Heart right ventricle (tissue), 16 donors: ENCODE results near the gene ADO. TPM values are rescaled to one million over a fixed set of nuclear protein-coding genes. Genes with fewer than 3 reads are reported as not detected.

ENCODE experiments used
- ATAC-seq, 8 donors: fragments of 200-7000 bp; cut with Tn5 transposase; one replicate each; pipeline ENCODE4 v1.9.1; 2020; ENCODE audit warnings: mild to moderate bottlenecking in 8 of 8, moderate library complexity in 8 of 8, moderate number of reproducible peaks in 1 of 8
- DNase-seq, 2 donors: peaks; one replicate each; pipeline ENCODE4 v3.0.0-alpha.2; 2020
- H3K27ac ChIP-seq, 10 donors: fragments of 200-600 bp; sonication (generic) in 2 of 10; one replicate each; pipeline versions ENCODE4 v1.5.0 to v1.8.0; 2020 to 2022; ENCODE audit warnings: mild to moderate bottlenecking in 3 of 10
- H3K27me3 ChIP-seq, 7 donors: fragments of 200-600 bp; one replicate each; pipeline ENCODE4 v1.8.0; 2021 to 2022; ENCODE audit warnings: mild to moderate bottlenecking in 2 of 7
- H3K36me3 ChIP-seq, 9 donors: fragments of 200-600 bp; sonication (generic) in 1 of 9; one replicate each; pipeline versions ENCODE4 v1.5.0 to v1.8.0; 2020 to 2022; ENCODE audit warnings: mild to moderate bottlenecking in 2 of 9
- H3K4me1 ChIP-seq, 9 donors: fragments of 200-600 bp; sonication (generic) in 1 of 9; one replicate each; pipeline versions ENCODE4 v1.5.0 to v1.8.0; 2020 to 2022; ENCODE audit warnings: mild to moderate bottlenecking in 4 of 9
- H3K4me3 ChIP-seq, 10 donors: fragments of 200-600 bp; sonication (generic) in 2 of 10; one replicate each; pipeline versions ENCODE4 v1.5.0 to v1.8.0; 2020 to 2022; ENCODE audit warnings: mild to moderate bottlenecking in 7 of 10, moderate library complexity in 2 of 10
- H3K9me3 ChIP-seq, 11 donors: fragments of 200-600 bp in 10 of 11; sonication (generic) in 2 of 11; one replicate each; pipeline versions ENCODE4 v1.5.0 to v1.8.0; 2013 to 2022; ENCODE audit warnings: mild to moderate bottlenecking in 2 of 11, control low read depth in 1 of 11, moderate library complexity in 1 of 11
- WGBS, 2 donors: extraction: QIAGEN DNeasy Blood & Tissue Kit; methylation state at CpG; one replicate each; pipeline ENCODE4 v1.1.7; 2013; ENCODE audit warnings: inconsistent platforms in 1 of 2; 5-methylcytosine and 5-hydroxymethylcytosine counted together
- intact Hi-C, 10 donors: fragments of 100-400 bp; cut with DNase I; formaldehyde crosslinking; loops; one replicate each; pipeline versions ENCODE4 v1.11.1 to v1.14.2; 2022
- polyA plus RNA-seq, 2 donors: library from polyadenylated mRNA; stranded (reverse); fragments of 200-250 nt; gene quantifications; one replicate each; pipeline ENCODE4 v1.2.3, GENCODE V29; 2013
- total RNA-seq, 10 donors: library from RNA; stranded (reverse); fragmentation: NEBNext Ultra II Directional in 3 of 10; extraction: Animal tissue kit (Norgen Biotek cat#: 25700) in 3 of 10; gene quantifications; one replicate each; pipeline versions ENCODE4 v1.2.1 to v1.2.4, GENCODE V29; 2021 to 2023
- TF ChIP-seq, protein P1 (sequence below), 9 donors: fragments of 200-600 bp; sonication (generic) in 2 of 9; IDR thresholded peaks; one replicate each; pipeline versions ENCODE4 v1.5.0 to v1.8.0; 2021 to 2022; ENCODE audit warnings: antibody characterized with exemption in 9 of 9, mild to moderate bottlenecking in 5 of 9, moderate library complexity in 1 of 9
- donor health status: Arrhythmogenic right ventricular cardiomyopathy.
- donor health status: ischemic (EF 13 %, LVEDD 7.1; RV severe dilation, severe dysfunction).
- donor health status: healthy with polysubstance abuse.
- donor health status: DM: no; HTN: yes; CAD: no.
- donor health status: DM: no; HTN: no; CAD: no.
- donor health status: ischemic (EF 25% LVEDD 6.9; RV normal size, moderate dysfunction).
- donor health status: ischemic (EF 25% LVEDD 5.7; RV mildly dilated, moderate dysfunction).
- donor health status: healthy.
- donor health status: DM: yes; HTN: yes; CAD: no.
- donor health status: Ischemic cardiomyopathy.
- donor health status: ischemic (EF 35%, LVEDD 5.7; RV mildly dilated, moderate dysfunction).
- donor health status: nonischemic (EF 11% LVEDD 7.7; RV severe dilation, severe dysfunction).
- donor health status: DM: yes; HTN: yes; CAD: no.
- donor health status: PGD.
- donor health status: ischemic (EF 29% LVEDD 5.4; RV normal size, mild dysfunction).
- donor health status: nonischemic (EF 23%, LVEDD 6.1; RV moderate dilation, normal function).

ADO gene
- total and polyA plus RNA-seq, 12 donors: 5.1 to 21.0 (median 17.0) TPM

DNA sequence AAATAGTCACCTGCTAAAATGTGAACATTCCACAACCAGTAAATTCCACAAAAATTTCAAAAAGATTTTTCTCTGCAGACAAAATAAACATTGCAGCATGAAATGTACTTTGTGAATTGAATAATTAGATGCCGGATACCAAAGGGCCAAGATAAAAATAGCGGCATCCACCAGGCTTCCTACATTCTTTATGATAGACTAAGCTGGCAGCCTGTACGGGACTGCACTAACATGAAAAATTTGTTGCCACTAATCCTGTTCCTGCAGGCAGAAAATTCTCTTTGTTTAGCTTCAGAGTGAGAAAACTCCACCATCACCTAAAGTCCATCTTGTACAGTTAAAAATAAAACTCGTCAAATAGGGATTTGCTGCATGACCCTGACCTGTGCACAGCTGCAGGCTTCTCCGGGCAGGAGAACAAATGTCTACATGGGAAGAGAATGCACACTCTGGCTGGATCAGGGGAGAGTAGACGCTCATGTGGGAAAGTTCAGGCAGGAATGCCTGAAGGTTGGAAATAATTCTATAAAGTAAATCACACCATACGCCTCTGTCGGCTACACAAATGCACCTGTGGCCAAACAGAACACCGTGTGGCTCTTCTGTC, 15.6 kb upstream of the ADO start:
- 38 to 50% methylated on average over 9 of the region's 9 CpGs for WGBS, 2 donors
- Histone ChIP-seq H3K27ac (peak overlapping the region in 3 of 10 donors; percentile 1 to 60 (median 53)), H3K4me1 (peaks cover 0 to 12% (median 0%) of the 10 kb centered on the region in 9 donors), H3K36me3 (no peaks in the 10 kb centered on the region), H3K4me3 (no peak overlapping the region), H3K27me3 (no peaks in the 10 kb centered on the region), H3K9me3 (peaks cover 0 to 25% (median 0%) of the 10 kb centered on the region in 11 donors)
- intact Hi-C loops: no loop called here
- TF ChIP-seq, protein P1, sequence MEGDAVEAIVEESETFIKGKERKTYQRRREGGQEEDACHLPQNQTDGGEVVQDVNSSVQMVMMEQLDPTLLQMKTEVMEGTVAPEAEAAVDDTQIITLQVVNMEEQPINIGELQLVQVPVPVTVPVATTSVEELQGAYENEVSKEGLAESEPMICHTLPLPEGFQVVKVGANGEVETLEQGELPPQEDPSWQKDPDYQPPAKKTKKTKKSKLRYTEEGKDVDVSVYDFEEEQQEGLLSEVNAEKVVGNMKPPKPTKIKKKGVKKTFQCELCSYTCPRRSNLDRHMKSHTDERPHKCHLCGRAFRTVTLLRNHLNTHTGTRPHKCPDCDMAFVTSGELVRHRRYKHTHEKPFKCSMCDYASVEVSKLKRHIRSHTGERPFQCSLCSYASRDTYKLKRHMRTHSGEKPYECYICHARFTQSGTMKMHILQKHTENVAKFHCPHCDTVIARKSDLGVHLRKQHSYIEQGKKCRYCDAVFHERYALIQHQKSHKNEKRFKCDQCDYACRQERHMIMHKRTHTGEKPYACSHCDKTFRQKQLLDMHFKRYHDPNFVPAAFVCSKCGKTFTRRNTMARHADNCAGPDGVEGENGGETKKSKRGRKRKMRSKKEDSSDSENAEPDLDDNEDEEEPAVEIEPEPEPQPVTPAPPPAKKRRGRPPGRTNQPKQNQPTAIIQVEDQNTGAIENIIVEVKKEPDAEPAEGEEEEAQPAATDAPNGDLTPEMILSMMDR (IDR thresholded peaks at IDR 0.05): no peak
- ATAC-seq: peak in 7 of 8 donors; percentile 41 to 81 (median 67)
- DNase-seq: no peak

DNA sequence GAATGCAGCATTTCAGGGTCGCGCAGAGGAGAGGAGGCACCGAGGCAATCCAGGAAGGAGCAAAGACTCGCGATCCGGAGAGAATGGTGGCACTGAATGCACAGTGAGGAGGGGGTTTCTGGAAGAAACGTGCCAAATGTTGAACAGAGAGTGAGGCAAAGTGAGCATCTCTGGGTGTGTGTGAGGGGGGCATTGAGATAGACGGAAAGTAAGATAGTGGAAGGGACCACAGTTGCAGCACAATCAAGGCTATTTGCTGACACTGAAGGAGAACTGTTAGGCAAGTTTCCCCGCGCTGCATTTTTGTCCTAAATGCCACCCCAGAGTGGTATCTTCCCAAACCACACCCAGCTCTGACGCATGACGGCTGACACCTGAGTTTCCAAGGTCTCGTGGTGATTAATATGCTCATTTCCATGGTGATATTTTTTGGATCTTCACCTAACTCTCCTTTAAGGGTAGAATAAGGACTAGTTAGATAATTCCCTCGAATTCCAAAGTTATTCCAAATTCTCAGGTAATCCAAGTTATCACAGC, 14.4 kb upstream of the ADO start:
- ATAC-seq (no peak), DNase-seq (no peak)
- peaks cover 0 to 15% (median 0%) of the 10 kb centered on the region in 11 donors for H3K9me3 ChIP-seq
- intact Hi-C loops: no loop called here
- no peaks in the 10 kb centered on the region for H3K36me3 ChIP-seq
- peak overlapping the region in 1 of 10 donors; percentile 60 for H3K27ac ChIP-seq
- H3K4me3 ChIP-seq: no peak overlapping the region
- no peaks in the 10 kb centered on the region for H3K27me3 ChIP-seq
- H3K4me1 ChIP-seq: peaks cover 0 to 21% (median 0%) of the 10 kb centered on the region in 9 donors
- TF ChIP-seq, protein P1 (IDR thresholded peaks at IDR 0.05): no peak
- WGBS, 2 donors: 88% methylated on average over 14 of the region's 14 CpGs

DNA sequence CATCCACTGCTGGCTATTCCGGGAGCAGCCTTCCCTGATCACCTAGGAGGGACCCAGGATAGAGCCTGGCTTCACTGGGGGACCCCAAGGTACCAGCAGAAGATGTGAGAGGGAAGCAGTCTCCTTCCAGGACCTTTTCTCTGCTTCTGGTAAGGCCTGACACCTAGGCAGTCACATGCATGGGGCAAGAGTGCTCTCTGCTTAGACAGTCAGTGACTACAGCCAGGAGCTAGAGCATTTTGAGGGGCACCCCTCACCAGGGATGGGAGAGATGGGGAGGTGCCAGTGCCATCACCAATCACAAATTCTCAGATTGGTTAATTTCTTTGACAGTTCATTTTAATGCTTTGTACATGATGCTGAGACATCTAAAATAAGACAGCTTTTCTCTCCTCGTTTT, 13.9 kb upstream of the ADO start:
- Histone ChIP-seq H3K36me3 (no peaks in the 10 kb centered on the region), H3K4me1 (peaks cover 0 to 24% (median 0%) of the 10 kb centered on the region in 9 donors), H3K27me3 (no peaks in the 10 kb centered on the region), H3K4me3 (no peak overlapping the region), H3K27ac (no peak overlapping the region), H3K9me3 (peaks cover 0 to 11% (median 0%) of the 10 kb centered on the region in 11 donors)
- TF ChIP-seq, protein P1 (IDR thresholded peaks at IDR 0.05): no peak
- WGBS, 2 donors: 92 to 96% methylated on average over 2 of the region's 2 CpGs
- intact Hi-C loops: no loop called here
- ATAC-seq (no peak), DNase-seq (no peak)

DNA sequence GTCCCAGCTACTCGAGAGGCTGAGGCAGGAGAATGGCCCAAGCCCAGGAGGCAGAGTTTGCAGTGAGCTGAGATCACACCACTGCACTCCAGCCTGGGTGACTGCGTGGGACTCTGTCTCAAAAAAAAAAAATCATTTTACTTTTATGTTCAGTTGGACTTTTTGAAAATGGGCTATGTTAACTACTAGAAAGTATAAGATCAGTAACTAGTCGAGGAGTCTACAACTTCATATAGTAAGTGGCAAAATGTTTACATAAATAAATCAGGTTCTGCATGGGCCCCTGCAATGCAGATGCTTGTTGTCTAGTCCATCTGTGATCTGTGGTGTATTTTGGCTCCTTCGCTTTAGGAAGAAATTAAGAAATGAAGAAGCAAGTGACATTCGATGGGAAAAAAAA, 12.3 kb upstream of the ADO start:
- H3K27ac ChIP-seq: peak overlapping the region in 1 of 10 donors; percentile 36
- TF ChIP-seq, protein P1 (IDR thresholded peaks at IDR 0.05): no peak
- peak in 2 of 8 donors; percentile 24 to 72 for ATAC-seq
- 80% methylated on average over 5 of the region's 5 CpGs for WGBS, 2 donors
- H3K4me1 ChIP-seq: peaks cover 0 to 31% (median 0%) of the 10 kb centered on the region in 9 donors
- no peak for DNase-seq
- no peaks in the 10 kb centered on the region for H3K36me3 ChIP-seq
- H3K9me3 ChIP-seq: peaks cover 0 to 6% (median 0%) of the 10 kb centered on the region in 11 donors
- intact Hi-C loops: no loop called here
- no peak overlapping the region for H3K4me3 ChIP-seq
- peaks cover 0 to 15% (median 0%) of the 10 kb centered on the region in 7 donors for H3K27me3 ChIP-seq
